K562 treated with DMSO at 1 percent for 12 hours (cell line): ENCODE data around the gene RPA1. TPM values are rescaled to one million over a fixed set of nuclear protein-coding genes. Genes with fewer than 3 reads are reported as not detected.

Source experiments
- total RNA-seq: library from RNA; unstranded; fragments of 300-600 nt; gene quantifications from 2 replicates; pipeline ENCODE4 v1.2.3, GENCODE V29; 2022; ENCODE audit not compliant: insufficient read depth

RPA1 gene
- 32.9 and 59.2 TPM in 2 replicates for total RNA-seq

DNA sequence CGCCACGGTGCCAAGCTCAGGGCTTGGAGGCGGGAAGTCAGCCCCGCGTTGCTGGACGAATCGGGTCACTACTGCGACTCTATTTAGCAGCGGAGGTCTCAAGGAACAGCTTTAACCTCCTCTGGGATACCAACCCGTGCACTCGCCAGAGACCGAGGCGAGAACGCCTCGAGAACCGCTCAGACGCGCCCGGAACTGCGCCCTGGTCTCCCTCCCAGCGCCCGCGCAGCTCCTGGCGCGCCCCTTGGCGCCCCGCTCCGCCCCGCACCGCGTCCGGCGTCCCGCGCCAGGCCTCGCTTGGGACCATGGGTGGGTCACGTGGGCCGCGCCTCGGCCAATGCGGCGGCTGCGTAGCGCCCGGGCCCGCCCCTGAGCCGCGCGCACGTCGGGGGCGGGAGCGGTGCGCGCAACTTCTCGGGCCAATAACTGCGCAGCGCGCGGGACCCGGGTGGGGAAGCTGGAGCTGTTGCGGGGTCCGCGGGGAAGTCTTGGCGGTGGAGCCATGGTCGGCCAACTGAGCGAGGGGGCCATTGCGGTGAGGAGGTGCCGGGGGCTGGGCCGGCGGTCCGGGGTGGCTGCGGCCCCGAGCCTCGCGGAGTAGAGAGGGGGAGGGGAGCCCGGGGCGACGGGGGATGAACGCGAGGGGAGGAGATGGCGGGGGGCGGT, at the start of gene RPA1, which contains the start of gene SMYD4:
TSS of gene RPA1 (plus strand) at position 414 of the 666 bp plus-strand sequence. CDS start at position 503, 89 bp downstream.
TSS of gene SMYD4 (minus strand) at position 311 of the 666 bp plus-strand sequence. CDS start 1,908 bp downstream, outside the sequence.

Other genes with a start within 250 kb of the RPA1 start
- 3.5 and 3.6 TPM in 2 replicates for gene SLC43A2, start 201.2 kb upstream of the RPA1 start, total RNA-seq
- gene SCARF1, start 184.3 kb upstream of the RPA1 start, total RNA-seq = 3.1 and 4.3 TPM in 2 replicates
- gene RILP, start 180.1 kb upstream of the RPA1 start, total RNA-seq = 36.3 and 50.8 TPM in 2 replicates
- gene PRPF8, start 145.1 kb upstream of the RPA1 start, total RNA-seq = 71.5 and 159 TPM in 2 replicates
- 0.90 and 1.8 TPM in 2 replicates for gene TLCD2, start 119.6 kb upstream of the RPA1 start, total RNA-seq
- 11.0 and 19.9 TPM in 2 replicates for gene WDR81, start 105.3 kb upstream of the RPA1 start, total RNA-seq
- not detected in 2 replicates for gene SERPINF2, start 87.1 kb upstream of the RPA1 start, total RNA-seq
- 58.4 and 68.3 TPM in 2 replicates for gene SERPINF1, start 67.9 kb upstream of the RPA1 start, total RNA-seq
- gene SMYD4, start 103 bp upstream of the RPA1 start, total RNA-seq = 4.2 and 14.3 TPM in 2 replicates
- gene RTN4RL1, start 195.3 kb downstream of the RPA1 start, total RNA-seq = not detected in 2 replicates
- 12.7 and 20.4 TPM in 2 replicates for gene DPH1, start 200.1 kb downstream of the RPA1 start, total RNA-seq
- 33.8 and 34.1 TPM in 2 replicates for gene OVCA2, start 212.0 kb downstream of the RPA1 start, total RNA-seq
- gene HIC1, start 225.1 kb downstream of the RPA1 start, total RNA-seq = 0.33 and 1.6 TPM in 2 replicates